ENCODE results near the gene CCM2L.
"Not testable (repeated sequence)": the region's sequence is repeated elsewhere in the genome, so short reads cannot be mapped to it uniquely, and the experiment has no call there.

CCM2L gene

DNA sequence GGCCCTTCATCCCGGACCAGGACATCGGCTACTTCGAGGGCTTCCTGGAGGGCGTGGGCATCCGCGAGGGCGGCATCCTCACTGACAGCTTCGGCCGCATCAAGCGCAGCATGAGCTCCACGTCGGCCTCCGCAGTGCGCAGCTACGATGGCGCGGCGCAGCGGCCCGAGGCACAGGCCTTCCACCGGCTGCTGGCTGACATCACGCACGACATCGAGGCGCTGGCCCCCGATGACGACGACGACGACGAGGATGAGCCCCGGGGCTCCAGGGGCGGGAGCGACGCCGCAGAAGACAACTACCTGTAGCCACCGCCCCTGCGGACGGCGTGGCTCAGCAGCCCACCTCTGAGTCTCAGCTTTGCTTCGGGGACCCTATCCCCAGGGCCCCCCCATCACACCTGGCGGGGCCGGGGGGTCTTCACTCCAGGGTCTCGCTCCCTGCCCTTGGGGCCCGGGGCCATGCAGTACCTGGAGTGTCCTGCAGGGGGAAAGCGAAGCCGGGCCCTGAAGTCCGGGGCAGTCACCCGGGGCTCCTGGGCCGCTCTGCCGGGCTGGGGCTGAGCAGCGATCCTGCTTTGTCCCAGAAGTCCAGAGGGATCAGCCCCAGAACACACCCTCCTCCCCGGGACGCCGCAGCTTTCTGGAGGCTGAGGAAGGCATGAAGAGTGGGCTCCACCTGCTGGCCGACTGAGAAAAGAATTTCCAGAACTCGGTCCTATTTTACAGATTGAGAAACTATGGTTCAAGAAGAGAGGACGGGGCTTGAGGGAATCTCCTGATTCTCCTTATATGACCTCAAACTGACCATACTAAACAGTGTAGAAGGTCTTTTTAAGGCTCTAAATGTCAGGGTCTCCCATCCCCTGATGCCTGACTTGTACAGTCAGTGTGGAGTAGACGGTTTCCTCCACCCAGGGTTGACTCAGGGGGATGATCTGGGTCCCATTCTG lies 21.0 kb downstream of the CCM2L start:
- DNase-seq: peak; percentile 66

DNA sequence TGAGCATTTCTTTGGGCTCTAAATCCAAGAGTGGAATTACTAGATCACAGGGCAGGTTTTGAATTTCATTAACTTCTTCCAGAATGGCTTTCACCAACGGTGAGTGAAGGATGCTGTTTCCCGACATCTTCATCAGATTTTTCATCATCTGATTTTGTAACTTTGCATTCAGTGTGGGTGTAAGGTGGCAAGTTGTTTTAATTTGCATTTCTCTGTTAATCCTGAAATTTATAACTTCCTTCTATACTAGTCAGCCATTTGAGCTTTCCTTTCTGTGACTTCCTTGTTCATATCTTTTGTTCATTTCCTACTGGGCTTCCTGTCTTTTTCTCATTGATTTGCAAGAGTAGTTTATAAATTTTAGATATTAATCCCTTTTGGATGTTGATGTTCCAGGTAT lies 23.1 kb downstream of the CCM2L start:
- DNase-seq: no peak

DNA sequence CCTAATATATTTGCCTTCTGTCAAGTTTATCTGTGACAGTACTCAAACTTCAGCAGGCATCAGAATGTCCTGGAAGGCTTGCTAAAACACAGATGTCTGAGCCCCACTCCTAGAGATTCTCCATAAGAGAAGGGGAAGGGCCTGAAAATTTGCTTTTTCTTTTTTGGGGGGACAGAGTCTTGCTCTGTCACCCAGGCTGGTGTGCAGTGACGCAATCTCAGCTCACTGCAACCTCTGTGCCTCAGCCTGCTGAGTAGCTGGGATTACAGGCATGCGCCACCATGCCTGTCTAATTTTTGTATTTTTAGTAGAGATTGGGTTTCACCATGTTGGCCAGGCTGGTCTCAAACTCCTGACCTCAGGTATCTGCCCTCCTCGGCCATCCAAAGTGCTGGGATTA lies 23.5 kb downstream of the CCM2L start:
- not testable (repeated sequence) for DNase-seq

DNA sequence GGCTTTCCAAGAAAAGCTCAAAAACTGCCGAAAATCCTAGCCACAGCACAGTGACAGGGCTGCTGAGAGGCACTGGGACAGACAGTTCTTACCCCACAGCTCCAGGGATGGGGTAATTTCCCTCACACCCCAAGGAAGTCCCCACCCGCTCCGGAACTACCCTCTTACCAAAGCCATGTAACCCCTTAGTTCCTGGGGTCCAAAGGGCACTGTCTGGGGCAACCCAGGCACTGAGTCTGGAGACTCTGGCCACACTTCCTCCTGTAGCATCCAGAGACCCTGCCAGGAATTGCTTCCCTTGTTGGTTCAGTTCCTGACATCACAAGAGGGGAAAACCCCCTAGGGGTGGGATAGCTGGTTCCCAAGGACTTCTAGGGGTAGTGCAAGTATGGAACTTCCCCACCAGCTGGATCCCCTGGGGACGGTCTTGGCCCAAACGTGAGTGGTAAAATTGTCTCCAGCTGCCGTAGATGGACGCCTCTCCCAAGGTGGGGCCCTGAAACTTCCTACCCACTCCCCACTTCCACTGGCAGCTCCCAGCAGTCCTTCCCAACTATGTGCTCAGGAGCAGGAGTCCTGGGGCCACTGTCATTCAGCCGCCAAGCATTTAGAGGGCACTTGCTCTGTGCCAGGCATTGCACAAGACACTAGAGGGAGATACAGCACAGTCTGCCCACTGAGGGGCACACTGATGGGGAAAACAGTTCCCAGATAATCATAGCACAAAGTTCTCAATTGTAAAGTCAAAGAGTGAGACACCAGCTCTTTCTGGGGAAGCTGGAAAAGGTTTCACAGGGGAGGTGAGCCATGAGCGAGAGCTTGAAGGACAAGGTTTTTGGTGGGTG lies 24.6 kb downstream of the CCM2L start:
- no peak for DNase-seq

DNA sequence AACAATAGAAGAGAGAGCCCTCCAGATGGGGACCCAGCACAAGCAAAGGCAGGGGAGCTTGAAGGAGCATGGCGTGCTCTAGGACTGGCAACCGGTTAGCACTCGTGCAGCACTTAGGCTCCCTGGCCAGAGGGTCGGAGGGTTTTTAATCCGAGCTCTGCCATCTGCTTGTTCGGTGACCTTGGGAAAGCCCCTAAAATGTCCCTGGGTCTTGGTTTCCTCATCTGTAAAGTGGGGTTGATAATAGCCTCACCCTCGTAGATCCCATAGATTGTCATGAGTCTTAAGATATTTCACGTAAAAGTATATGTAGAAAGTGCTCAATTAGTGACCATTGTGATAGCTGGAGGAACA lies 25.2 kb downstream of the CCM2L start:
- DNase-seq: no peak

DNA sequence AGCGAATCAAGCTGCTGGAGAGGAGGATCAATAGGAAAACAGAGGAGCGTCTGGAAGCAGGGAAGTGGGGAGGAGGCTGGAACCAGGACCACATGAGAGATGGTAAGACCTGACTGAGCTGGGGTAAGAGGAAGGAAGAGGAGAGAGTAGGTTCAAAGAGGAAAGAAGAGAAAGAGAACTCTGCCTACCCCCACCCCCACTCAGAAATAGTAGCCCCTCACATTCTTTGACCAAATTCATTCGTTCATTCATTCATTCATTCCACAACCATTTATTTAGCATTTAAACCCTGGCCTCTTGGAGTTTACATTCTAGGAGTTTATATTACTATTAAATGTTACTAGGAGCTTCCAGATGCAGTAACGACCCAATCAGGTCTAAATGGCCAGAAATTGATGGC lies 26.0 kb downstream of the CCM2L start:
- no peak for DNase-seq

DNA sequence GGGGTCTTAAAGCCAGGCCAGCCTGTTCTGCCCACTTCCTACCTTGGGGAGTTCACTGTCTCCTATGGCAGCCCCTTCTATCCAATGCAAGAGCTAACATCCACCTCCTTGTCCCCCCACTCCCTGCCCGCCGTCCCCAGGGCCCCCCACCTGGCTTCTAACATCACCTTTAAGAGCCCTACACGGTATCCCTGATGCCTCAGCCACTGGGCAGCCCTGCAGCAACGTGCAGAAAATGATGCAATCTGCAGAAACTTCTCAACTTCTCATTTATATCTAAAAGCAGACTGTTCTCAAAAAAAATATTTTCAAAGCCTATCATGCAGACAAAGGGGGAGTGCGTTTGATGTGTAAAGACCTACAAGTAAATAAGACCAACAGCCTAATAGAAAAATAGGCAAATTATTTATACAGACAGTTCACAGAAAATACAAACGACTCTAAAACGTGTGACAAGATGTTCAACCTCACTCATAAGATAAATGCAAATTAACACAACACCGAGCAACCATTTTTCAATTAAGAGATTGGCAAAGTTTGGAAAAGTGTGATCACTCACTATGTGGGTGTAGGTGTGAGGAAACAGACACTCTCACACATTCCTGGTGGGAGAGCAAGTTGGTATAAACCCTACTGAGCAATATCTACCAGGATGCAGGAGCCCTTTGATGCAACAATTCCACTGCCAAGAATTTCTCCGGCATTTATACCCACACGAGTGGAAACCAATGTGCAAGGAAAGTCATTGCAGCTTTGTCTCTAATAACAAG lies 26.7 kb downstream of the CCM2L start:
- no peak for DNase-seq

DNA sequence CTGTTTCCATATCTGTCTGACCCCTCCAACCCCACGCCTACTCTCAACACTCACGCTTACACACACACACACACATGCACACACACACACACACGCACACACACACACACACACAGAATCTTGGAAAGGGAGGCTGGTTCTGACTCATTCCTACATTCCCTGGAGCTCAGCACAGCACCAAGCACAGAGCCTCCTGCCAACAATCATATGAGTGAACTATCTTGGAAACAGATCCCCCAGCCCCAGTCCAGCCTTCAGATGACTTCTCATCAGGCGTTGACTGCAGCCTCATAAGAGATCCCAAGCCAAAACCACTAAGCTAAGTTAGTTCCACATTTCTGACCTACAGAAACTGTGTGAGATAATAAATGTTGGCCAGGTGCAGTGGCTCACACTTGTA lies 27.7 kb downstream of the CCM2L start:
- DNase-seq: no peak

DNA sequence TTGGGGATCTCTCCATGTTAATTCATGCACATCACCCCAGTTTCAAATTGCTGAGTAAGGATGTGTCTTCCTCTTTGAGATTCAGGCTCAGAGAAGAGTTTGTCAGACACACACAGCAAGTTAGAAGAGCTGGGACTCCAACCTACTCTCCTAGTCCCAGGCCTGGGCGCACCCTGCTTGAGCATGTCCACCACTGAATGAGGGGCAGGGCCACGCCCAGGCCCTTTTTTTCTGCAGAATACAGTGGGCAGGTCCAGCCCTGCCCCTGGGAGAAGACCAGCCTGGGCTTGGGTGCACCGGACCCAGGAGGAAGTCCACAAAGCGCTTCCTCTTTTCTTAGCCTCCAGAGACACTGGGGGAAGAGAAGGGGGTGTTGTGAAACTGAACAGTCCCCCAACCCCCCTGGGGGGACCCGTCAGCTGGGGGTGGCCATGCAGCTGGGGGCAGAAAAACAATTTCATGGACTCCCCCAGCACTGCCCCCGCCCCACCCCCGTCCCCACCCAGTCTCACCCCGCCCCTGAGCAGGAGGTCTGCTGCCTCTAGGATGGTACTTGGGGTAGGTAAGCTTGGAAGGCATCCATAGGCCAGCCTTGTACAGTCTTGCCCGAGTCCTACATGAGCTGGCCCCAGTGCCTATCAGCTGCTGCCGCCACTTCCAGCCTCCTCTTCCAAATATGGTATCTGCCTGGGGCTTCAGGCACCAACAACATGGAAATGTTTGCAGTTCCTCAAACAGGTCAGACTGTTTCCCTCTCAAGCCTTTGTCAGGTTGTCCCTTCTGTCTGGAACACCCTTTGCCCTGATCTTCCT lies 30.1 kb downstream of the CCM2L start:
- no peak for DNase-seq

DNA sequence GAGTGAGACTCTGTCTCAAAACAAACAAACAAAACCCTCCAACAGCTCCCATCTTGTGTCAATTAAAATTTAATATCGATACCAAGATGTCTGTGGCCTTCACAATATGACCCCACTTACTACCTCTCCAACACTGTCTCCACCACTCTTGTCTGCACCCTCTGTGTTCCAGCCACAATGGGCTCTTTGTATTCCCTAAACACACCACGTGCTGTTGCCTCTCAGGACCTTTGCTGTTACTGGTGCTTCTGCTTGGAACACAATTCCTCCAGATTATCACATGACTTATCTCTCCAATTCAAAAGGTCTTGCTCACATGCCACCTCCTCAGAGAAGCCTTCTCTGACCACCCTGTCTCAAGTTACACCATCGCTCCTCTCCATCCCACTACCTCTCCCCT lies 35.8 kb downstream of the CCM2L start:
- no peak for DNase-seq

DNA sequence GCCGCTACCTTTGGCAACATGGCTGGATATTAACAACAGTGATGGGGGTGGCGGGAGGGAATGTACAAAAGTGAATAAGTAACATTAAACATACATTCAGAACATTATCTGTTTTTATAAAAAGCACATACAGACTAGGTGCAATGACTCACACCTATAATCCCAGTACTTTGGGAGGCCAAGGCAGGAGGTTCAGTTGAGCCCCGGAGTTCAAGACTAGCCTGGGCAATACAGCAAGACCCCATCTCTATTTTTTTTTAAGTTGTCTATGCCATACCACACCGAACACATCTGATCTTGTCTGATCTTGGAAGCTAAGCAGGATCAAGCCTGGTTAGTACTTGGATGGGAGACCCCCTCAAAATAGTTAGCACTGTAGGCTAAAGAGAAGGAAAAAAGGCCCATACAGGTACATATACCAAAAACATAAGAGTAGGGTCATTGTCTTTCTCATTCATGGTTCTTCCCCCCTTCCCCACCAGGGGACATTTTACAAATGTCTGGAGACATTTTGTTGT lies 40.1 kb downstream of the CCM2L start:
- DNase-seq: no peak

DNA sequence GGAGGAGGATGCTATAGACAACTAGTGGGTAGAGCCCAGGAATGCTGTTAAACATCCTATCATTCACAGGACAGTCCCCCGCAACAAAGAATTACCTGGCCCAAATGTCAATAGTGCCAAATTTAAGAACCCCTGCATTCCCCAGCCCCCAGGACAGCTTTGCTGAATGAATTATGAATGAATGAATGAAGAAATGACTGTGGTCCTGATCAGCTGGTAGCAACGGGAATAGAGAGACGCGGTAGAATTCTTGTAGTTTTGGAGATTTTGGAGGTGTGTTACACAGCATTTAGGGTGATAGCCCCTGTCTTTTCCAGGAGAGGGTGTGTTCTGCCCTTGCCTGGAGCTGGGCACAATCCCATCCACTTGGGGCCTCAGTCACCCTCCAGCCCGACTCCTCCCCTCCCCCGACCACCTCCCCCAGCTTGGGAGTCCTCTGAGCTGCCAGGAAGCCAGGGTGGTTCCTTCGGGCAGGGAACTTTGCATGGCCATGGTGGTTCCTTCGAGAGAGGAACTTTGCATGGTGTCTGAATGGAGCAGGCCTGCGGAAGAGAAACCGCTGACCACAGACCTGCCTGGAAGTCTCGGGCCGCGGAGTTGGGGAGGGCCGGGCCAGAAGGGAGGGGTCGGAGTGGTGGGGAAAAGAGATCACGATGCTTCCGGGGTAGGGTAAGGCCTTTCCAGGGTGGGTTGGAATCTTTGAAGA lies 40.8 kb downstream of the CCM2L start:
- DNase-seq: no peak

DNA sequence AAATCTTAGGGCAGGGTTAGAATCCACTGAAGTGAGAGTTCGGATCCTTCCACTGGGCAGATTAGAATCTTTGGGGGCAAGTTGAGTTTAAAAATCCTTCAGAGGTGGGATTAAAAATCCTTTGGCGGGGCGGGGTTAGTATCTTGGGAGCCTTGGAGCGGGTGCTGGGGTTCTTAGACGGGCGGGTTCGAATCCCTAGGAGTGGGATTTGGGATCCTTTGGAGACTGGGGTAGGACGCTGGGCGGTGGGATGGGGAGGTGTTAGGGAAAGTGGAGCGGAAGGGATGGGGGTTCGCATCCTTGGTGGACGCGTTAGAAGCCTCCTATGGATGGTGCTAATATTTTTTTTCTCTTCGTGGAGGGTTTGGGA lies 41.5 kb downstream of the CCM2L start:
- no peak for DNase-seq

DNA sequence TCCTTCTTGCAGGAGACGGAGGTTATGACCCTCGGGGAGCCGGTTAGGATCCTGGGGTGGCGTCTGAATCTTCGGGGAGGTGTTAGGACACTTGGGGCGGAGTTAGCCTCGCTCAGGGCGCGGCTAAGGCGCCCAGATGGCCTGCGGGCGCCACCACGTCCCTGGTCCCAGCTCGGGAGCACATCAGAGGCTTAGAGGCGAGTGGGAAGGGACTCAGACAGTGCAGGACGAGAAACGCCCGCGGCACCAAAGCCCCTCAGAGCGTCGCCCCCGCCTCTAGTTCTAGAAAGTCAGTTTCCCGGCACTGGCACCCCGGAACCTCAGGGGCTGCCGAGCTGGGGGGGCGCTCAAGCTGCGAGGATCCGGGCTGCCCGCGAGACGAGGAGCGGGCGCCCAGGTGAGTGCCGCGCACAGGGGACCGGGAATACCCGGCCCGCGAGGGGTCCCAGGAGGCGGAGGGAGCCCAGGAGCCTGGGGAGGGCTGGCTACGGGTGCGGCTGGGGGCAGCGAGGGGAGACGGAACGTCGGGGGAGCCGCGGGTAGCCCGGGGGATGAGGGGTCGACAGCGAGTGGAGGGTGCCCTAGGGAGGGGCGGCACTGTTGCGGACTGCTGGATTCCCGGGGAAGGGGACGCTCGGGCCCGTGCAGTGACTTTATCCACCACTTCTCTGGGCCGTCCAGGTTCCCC lies 42.0 kb downstream of the CCM2L start, which contains the start of gene HCK:
Gene HCK (plus strand): TSS at position 153 of the 688 bp plus-strand sequence.
- no peak for DNase-seq

DNA sequence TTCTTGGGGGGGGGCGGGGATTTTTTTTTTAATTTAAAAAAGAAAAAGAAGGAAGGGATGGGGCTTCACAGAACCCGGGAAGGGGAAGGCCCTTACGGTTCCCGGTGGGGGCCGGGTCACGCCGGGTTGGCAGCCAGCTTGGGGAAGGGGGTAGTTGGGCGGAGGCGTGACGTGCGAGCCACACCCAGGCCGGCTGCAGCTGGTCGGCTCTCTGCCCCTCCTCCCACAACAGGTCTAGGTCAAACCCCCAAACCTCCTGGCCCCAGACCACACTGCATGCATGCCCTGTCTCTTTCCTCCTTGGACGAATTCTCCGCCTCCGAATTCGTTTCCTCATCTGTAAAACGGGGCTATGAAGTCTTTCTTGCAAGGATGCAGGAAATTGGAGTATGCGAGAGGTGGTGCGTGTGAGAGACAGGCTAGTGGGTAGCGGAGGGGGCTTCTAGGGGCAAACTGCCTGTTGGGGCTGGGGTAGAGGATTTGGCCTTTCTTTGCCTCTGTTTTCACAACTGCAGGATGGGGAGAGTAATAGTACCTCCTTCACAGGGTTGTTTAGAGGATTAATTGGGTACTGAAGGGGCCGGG lies 42.6 kb downstream of the CCM2L start:
- no peak for DNase-seq

DNA sequence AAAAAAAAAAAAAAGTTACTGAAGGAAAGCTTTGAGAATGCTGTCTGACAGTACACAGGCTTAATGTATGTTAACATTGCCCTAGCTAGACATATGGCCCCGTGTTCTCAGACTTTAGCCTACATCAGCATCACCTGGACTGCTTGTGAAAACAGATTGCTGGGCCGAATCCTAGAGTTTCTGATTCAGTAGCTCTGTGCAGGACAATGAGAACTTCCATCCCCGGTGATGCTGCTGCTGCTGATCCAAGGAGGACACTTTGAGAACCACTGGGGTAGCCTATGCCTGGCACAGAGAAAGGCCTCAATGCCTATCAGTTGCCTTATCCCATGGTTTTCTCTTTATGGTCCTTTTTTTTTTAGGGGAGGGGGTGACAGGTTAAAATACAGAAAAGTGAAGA lies 43.4 kb downstream of the CCM2L start:
- DNase-seq: no peak

DNA sequence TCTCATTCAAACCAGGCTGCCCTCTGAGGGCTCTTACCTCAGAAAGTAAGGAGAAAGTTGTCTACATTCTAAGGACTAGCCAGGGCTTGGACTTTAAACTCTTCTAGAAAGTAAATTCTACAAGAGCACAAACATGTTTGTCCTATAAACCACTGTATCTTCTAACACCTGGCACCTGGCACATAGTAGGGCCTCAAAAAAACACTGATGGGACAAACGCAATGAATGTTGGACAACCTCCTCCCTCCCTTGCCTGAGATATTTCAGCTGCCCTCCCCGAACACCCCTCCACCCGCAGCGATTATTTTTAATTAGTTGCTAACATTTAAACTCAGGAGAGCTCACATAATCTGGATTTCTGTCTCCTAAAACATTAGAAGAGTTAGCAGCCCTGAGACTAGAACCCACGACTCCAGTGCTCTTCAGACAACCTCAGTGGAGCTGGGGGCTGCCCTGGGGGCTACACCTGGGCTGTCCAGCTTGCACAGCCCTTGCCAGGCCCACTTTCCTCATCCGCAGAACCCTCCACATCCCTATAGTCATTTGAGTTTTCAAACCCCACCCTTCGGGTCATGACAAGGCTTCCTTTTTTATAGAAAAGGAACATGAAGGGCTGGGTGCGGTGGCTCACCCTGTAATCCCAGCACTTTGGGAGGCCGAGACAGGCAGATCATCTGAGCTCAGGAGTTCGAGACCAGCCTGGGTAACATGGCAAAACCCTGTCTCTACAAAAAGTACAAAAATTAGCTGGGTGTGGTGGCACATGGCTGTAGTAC lies 46.7 kb downstream of the CCM2L start:
- no peak for DNase-seq

DNA sequence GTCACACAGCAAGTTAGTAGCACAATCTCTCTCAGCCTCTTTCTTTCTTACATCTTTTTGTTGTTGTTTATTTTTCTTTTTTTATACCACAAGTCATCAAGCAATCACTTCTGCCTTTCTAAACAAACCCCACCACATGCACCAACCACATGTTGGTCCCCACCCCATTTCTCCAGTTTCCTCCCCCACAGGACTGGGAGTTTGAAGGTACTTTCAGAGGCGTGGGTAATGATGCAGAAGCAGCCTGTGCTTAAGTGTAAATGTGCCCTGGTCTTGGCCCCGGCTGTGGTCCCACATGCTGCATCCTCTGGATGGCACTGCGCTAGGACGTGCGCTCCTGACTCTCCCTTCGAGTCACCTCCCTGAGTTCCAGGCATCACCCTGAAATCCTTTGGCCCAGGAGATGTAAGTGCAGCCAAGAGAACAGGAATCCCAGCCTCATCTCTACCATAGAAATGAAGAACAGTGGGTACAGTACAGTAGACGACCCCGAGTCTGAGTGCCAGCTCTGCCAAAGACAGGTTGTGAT lies 47.5 kb downstream of the CCM2L start:
- no peak for DNase-seq

DNA sequence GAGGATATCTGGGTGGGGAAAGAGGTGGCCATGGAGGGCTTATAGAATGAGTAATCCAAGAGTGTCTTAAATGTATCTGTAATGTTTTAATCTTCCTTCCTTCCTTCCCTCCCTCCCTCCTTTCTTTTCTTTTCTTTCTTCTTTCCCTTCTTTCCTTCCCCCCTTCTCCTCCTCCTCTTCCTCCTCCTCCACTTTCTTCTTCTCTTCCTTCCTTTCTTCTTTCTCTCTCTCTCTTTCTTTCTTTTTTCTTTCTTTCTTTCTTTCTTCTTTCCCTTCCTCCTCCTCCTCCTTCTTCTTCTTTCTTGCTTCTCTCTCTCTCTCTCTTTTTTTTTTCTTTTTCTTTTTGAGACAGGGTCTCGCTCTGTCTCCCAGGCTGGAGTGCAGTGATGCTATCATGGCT lies 49.0 kb downstream of the CCM2L start:
- no peak for DNase-seq
